Osteoblast (primary cell): Measurements from ENCODE around the gene OLFM1. TPM values are rescaled to one million over a fixed set of nuclear protein-coding genes. Genes with fewer than 3 reads are reported as not detected.

Experiments used
- DNase-seq: peaks from one replicate; pipeline ENCODE4 v3.0.0; 2011; ENCODE audit warnings: low spot score, mixed read lengths; ENCODE audit not compliant: insufficient read length; ENCODE audit errors: missing footprints
- H2AFZ ChIP-seq: 2 replicates; pipeline ENCODE4 v1.6.0; 2011; ENCODE audit warnings: mild to moderate bottlenecking, low read length
- H3K27ac ChIP-seq: 2 replicates; pipeline ENCODE4 v1.5.1; 2011; ENCODE audit warnings: mild to moderate bottlenecking, low read depth, low read length, moderate library complexity
- H3K27me3 ChIP-seq: 2 replicates; pipeline ENCODE4 v1.6.0; 2012; ENCODE audit warnings: mild to moderate bottlenecking, control low read depth, inconsistent platforms, low read length, moderate library complexity; ENCODE audit not compliant: insufficient read depth
- H3K36me3 ChIP-seq: 2 replicates; pipeline ENCODE4 v1.5.1; 2011; ENCODE audit warnings: mild to moderate bottlenecking, low read length, control low read depth, moderate library complexity; ENCODE audit not compliant: insufficient read depth
- H3K4me1 ChIP-seq: 2 replicates; pipeline ENCODE4 v1.5.1; 2011; ENCODE audit warnings: mild to moderate bottlenecking, low read length, control low read depth, moderate library complexity; ENCODE audit not compliant: insufficient read depth
- H3K4me2 ChIP-seq: 2 replicates; pipeline ENCODE4 v1.6.0; 2011; ENCODE audit warnings: mild to moderate bottlenecking, low read length; ENCODE audit not compliant: insufficient read depth
- H3K4me3 ChIP-seq: fragments of 200-600 bp; sonication (generic); 3 replicates; pipeline ENCODE4 v1.5.1; 2012; ENCODE audit warnings: mild to moderate bottlenecking, low read length, inconsistent platforms; ENCODE audit not compliant: insufficient read depth
- H3K79me2 ChIP-seq: 2 replicates; pipeline ENCODE4 v1.6.0; 2012; ENCODE audit warnings: mild to moderate bottlenecking, low read length, control low read depth, inconsistent platforms; ENCODE audit not compliant: insufficient read depth
- H3K9me3 ChIP-seq: 2 replicates; pipeline ENCODE4 v1.5.1; 2011; ENCODE audit warnings: low read depth, low read length, control low read depth
- H4K20me1 ChIP-seq: 2 replicates; pipeline ENCODE4 v1.6.0; 2012; ENCODE audit warnings: mild to moderate bottlenecking, low read length, control low read depth; ENCODE audit not compliant: insufficient read depth
- CTCF ChIP-seq: IDR thresholded peaks from 2 replicates; pipeline ENCODE4 v1.5.1; 2011; ENCODE audit warnings: mild to moderate bottlenecking, low read depth, low read length, moderate library complexity; ENCODE audit errors: extremely low read depth
- total RNA-seq: library from RNA; depleted of rRNA; stranded (reverse); fragments of >200 nt; gene quantifications from 2 replicates; pipeline ENCODE4 v1.2.3, GENCODE V29; 2012

The OLFM1 gene
- total RNA-seq, 1 donor, result under 0.01 TPM

DNA sequence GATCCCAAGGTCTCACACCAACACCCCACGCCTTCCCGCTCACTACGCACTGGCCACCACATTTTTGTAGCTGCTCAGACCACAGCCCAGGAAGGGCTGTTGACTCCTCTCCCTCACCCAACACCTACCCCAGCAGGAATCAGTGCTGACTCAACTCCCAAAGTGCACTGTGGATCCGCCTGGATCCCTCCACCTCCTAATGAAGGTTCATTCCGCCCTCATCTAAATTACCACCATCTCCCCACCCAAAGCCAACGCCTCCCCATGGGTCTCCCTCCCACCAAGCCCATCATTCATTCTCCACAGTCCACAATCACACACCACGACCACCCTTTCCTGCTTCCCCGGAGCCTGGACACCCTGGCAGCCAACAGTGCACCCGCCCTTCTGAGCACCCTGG, 57.8 kb downstream of the OLFM1 start:
- H3K27ac ChIP-seq, result no peak overlapping the region
- no peaks in the 10 kb centered on the region for H3K9me3 ChIP-seq

GRCh38 chr9:135146241-135146640, 58.8 kb downstream of the OLFM1 start:
- Histone ChIP-seq H2AFZ (no peak overlapping the region), H4K20me1 (no peaks in the 10 kb centered on the region), H3K79me2 (no peaks in the 10 kb centered on the region), H3K27me3 (no peaks in the 10 kb centered on the region), H3K9me3 (no peaks in the 10 kb centered on the region), H3K4me1 (no peaks in the 10 kb centered on the region), H3K27ac (no peak overlapping the region), H3K4me3 (no peak overlapping the region), H3K4me2 (no peak overlapping the region), H3K36me3 (no peaks in the 10 kb centered on the region)
- DNase-seq, result no peak
- TF ChIP-seq CTCF, result no peak

More for the DNA sequence above, 57.8 kb downstream of the OLFM1 start:
- no peak overlapping the region for H2AFZ ChIP-seq
- H4K20me1 ChIP-seq, result no peaks in the 10 kb centered on the region
- H3K4me3 ChIP-seq, result no peak overlapping the region
- no peaks in the 10 kb centered on the region for H3K36me3 ChIP-seq
- no peaks in the 10 kb centered on the region for H3K27me3 ChIP-seq
- H3K4me2 ChIP-seq, result no peak overlapping the region
- DNase-seq, result peak; percentile 72
- TF ChIP-seq CTCF, result no peak
- no peaks in the 10 kb centered on the region for H3K79me2 ChIP-seq
- no peaks in the 10 kb centered on the region for H3K4me1 ChIP-seq

GRCh38 chr9:135146766-135147473, 59.5 kb downstream of the OLFM1 start:
- Histone ChIP-seq H3K9me3 (no peaks in the 10 kb centered on the region), H2AFZ (no peak overlapping the region), H3K27ac (no peak overlapping the region), H3K27me3 (no peaks in the 10 kb centered on the region), H4K20me1 (no peaks in the 10 kb centered on the region), H3K4me1 (no peaks in the 10 kb centered on the region), H3K36me3 (no peaks in the 10 kb centered on the region), H3K79me2 (no peaks in the 10 kb centered on the region), H3K4me2 (no peak overlapping the region), H3K4me3 (no peak overlapping the region)
- no peak for TF ChIP-seq CTCF
- peak; percentile 45 for DNase-seq

DNA sequence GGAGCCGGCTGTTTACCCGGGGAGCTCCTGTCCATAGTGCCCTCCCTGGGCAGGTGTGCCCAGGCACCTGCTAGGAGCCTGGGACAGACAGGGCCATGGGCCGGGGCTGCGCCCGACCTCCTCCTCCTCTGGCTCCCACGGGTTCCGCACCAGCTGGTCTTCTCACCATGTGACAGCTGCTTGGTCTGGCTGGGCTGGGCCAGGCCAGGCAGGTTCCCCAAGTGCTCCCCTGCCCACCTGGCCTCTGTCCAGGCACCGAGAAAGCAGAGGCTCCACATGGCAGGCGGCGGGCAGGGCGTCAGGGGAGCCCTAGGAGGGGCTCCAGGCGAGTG, 60.0 kb downstream of the OLFM1 start:
- Histone ChIP-seq H2AFZ (no peak overlapping the region), H3K9me3 (no peaks in the 10 kb centered on the region), H3K79me2 (no peaks in the 10 kb centered on the region), H4K20me1 (no peaks in the 10 kb centered on the region), H3K4me3 (no peak overlapping the region), H3K36me3 (no peaks in the 10 kb centered on the region), H3K4me1 (no peaks in the 10 kb centered on the region), H3K27me3 (no peaks in the 10 kb centered on the region), H3K4me2 (no peak overlapping the region), H3K27ac (no peak overlapping the region)
- DNase-seq, result no peak
- no peak for TF ChIP-seq CTCF
